ENCODE results near the gene RUNX2. TPM values are rescaled to one million over a fixed set of nuclear protein-coding genes. Genes with fewer than 3 reads are reported as not detected.

Gene RUNX2
- total and polyA plus RNA-seq, 2 donors (not counting 1 experiment from before 2014, with no cell fraction given) = 1.3 to 2.4 TPM

GRCh38 chr6:45448417-45449389, 120.6 kb downstream of the RUNX2 start:
- H3K79me2 ChIP-seq (ENCODE audit: control insufficient read depth, insufficient read depth, low read length) = no peaks in the 10 kb centered on the region
- peaks cover 7% of the 10 kb centered on the region for H3K27me3 Mint-ChIP-seq
- H3K36me3 ChIP-seq (replicated peaks in 1 of 2; ENCODE audit: control extremely low read depth in 1 of 2, control insufficient read depth in 1 of 2, extremely low read depth in 1 of 2, insufficient read depth in 2 of 2, low read length in 1 of 2) = no peaks in the 10 kb centered on the region
- H3K4me1 Mint-ChIP-seq = peaks cover 1% of the 10 kb centered on the region
- no peak overlapping the region for H3K27ac Mint-ChIP-seq
- CTCF ChIA-PET = no interaction called here
- no peaks in the 10 kb centered on the region for H4K20me1 ChIP-seq (ENCODE audit: control insufficient read depth, insufficient read depth, low read length, poor library complexity, severe bottlenecking)
- no peaks in the 10 kb centered on the region for H3K27me3 ChIP-seq (replicated peaks in 1 of 4; ENCODE audit: control extremely low read depth in 1 of 4, control insufficient read depth in 3 of 4, insufficient read depth in 4 of 4, low read length in 3 of 4)
- 85% methylated on average over 6 of the region's 8 CpGs for WGBS (ENCODE audit: insufficient coverage)
- POLR2A ChIA-PET = no interaction called here
- TF ChIP-seq CTCF (IDR thresholded peaks at IDR 0.05) = no peak
- no peak for TF ChIP-seq EZH2 (IDR thresholded peaks at IDR 0.05; ENCODE audit: borderline replicate concordance, insufficient read depth, low read depth, low read length, poor library complexity, severe bottlenecking)
- no peaks in the 10 kb centered on the region for H3K4me1 ChIP-seq (ENCODE audit: control insufficient read depth in 2 of 2, insufficient read depth in 2 of 2, low read length in 2 of 2)
- DNase-seq (no peak), ATAC-seq (ENCODE audit: low read depth) (no peak)
- no peaks in the 10 kb centered on the region for H3K9me3 ChIP-seq (ENCODE audit: control extremely low read depth in 1 of 3, control insufficient read depth in 2 of 3, insufficient read depth in 1 of 3, low read length in 2 of 3)
- H3K9me3 Mint-ChIP-seq (ENCODE audit: insufficient read depth) = no peaks in the 10 kb centered on the region
- no peak overlapping the region for H3K9ac ChIP-seq (ENCODE audit: low read length)
- H3K4me3 Mint-ChIP-seq = no peak overlapping the region
- no peak overlapping the region for H3K27ac ChIP-seq (ENCODE audit: low read length in 2 of 2)
- intact Hi-C loops (cut with micrococcal nuclease) = no loop called here
- H3K4me3 ChIP-seq (ENCODE audit: control extremely low read depth in 1 of 5, extremely low read depth in 1 of 5, insufficient read depth in 1 of 5, low read depth in 2 of 5, low read length in 4 of 5) = no peak overlapping the region
- no peak overlapping the region for H3K4me2 ChIP-seq (replicated peaks; ENCODE audit: low read depth, low read length, poor library complexity, severe bottlenecking)
- H2AFZ ChIP-seq (ENCODE audit: insufficient read depth, low read depth, low read length, poor library complexity, severe bottlenecking) = no peak overlapping the region

GRCh38 chr6:45450132-45450531, 122.0 kb downstream of the RUNX2 start:
- H3K27me3 Mint-ChIP-seq = peaks cover 6% of the 10 kb centered on the region
- Histone ChIP-seq H3K9me3 (ENCODE audit: control extremely low read depth in 1 of 3, control insufficient read depth in 2 of 3, insufficient read depth in 1 of 3, low read length in 2 of 3) (no peaks in the 10 kb centered on the region), H2AFZ (ENCODE audit: insufficient read depth, low read depth, low read length, poor library complexity, severe bottlenecking) (no peak overlapping the region), H3K4me2 (replicated peaks; ENCODE audit: low read depth, low read length, poor library complexity, severe bottlenecking) (no peak overlapping the region), H3K4me1 (ENCODE audit: control insufficient read depth in 2 of 2, insufficient read depth in 2 of 2, low read length in 2 of 2) (no peaks in the 10 kb centered on the region), H3K79me2 (ENCODE audit: control insufficient read depth, insufficient read depth, low read length) (no peaks in the 10 kb centered on the region), H3K9ac (ENCODE audit: low read length) (no peak overlapping the region), H3K27me3 (replicated peaks in 1 of 4; ENCODE audit: control extremely low read depth in 1 of 4, control insufficient read depth in 3 of 4, insufficient read depth in 4 of 4, low read length in 3 of 4) (no peaks in the 10 kb centered on the region), H3K4me3 (ENCODE audit: control extremely low read depth in 1 of 5, extremely low read depth in 1 of 5, insufficient read depth in 1 of 5, low read depth in 2 of 5, low read length in 4 of 5) (no peak overlapping the region), H4K20me1 (ENCODE audit: control insufficient read depth, insufficient read depth, low read length, poor library complexity, severe bottlenecking) (no peaks in the 10 kb centered on the region), H3K36me3 (replicated peaks in 1 of 2; ENCODE audit: control extremely low read depth in 1 of 2, control insufficient read depth in 1 of 2, extremely low read depth in 1 of 2, insufficient read depth in 2 of 2, low read length in 1 of 2) (no peaks in the 10 kb centered on the region), H3K27ac (ENCODE audit: low read length in 2 of 2) (no peak overlapping the region)
- WGBS (ENCODE audit: insufficient coverage) = no CpG with 5 or more reads among the region's 4 CpGs
- ChIA-PET POLR2A (interaction anchor here (0.6 kb wide), 1 partner anchor 25 kb away, joined by 4 read pairs; no protein-coding TSS in a partner anchor), CTCF (interaction anchor here (0.6 kb wide), 1 partner anchor 16 kb away, joined by 4 read pairs; no protein-coding TSS in a partner anchor)
- no peaks in the 10 kb centered on the region for H3K9me3 Mint-ChIP-seq (ENCODE audit: insufficient read depth)
- peaks cover 1% of the 10 kb centered on the region for H3K4me1 Mint-ChIP-seq
- TF ChIP-seq CTCF (IDR thresholded peaks at IDR 0.05) = no peak
- no peak for TF ChIP-seq EZH2 (IDR thresholded peaks at IDR 0.05; ENCODE audit: borderline replicate concordance, insufficient read depth, low read depth, low read length, poor library complexity, severe bottlenecking)
- intact Hi-C loops (cut with micrococcal nuclease) = no loop called here
- H3K4me3 Mint-ChIP-seq = no peak overlapping the region
- H3K27ac Mint-ChIP-seq = no peak overlapping the region
- DNase-seq = no peak
- no peak for ATAC-seq (ENCODE audit: low read depth)
